T-helper 2 cell (primary cell): ENCODE data around the gene GCH1.
"Not testable (repeated sequence)": the region's sequence is repeated elsewhere in the genome, so short reads cannot be mapped to it uniquely, and the experiment has no call there.

Experiments used
- DNase-seq, 5 experiments: peaks; one replicate each; pipeline versions ENCODE4 v3.0.0 to v3.0.0-alpha.2; 2012 to 2022

The GCH1 gene

DNA sequence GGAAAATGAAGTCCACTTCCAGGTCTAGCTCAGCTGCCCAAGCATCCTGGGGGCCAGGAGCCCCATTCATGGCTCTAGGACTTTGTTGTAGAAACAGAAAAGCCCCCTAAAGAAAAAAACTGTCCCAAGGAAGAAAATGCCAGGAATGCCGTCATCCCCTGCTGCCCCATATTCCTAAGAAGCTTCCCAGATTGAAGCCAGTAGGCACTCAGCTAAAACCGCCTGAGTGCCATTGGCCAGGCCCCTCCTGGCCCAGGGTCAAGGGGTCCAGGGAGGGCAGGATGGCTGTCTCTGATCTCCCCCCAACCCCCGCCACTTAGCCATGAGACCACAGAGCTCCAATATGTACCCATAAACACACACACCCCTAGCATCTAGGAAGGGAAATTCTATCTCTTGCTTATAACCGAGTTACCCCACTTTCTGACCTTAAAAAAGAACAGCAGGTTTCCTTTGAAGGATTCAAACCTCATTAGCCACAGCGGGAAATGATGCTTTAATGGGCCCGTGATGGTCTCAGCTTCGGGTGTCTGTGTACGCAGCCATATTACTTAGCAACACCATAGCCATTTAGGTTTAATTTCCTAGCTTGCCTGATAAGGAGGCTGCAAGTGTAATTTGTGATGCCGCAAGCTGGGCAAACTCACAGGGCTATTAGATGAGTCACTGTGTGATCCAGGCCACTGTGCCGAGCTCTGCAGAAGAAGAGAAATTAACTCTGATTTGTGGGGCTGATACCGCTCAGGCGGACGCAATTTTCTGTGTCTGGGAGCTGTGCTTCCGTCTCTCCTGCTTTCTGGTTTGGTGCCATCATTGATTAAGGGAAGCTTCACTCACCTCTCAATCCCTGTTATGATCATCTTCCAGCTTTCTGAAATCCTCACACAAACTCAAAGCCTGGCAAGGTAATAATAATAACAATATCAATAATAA is 84.2 kb downstream of the GCH1 start:
- no peak for DNase-seq

- DNase-seq = no peak
Observed at GRCh38 chr14:54817506-54817905, 85.1 kb downstream of the GCH1 start.

DNA sequence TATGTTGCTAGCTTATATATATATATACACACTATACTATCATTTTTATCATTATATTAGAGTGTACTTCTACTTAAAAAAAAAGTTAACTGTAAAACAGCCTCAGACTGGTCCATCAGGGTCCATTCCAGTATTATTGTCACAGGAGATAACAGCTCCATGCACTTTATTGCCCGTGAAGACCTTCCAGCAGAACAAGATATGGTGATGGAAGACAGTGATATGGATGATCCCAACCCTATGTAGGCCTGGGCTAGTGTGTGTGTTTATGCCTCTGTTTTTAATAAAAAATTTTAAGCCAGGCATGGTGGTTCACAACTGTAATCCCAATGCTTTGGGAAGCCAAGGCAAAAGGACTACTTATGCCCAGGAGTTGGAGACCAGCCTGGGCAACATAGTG is 86.2 kb downstream of the GCH1 start:
- DNase-seq = no peak

GRCh38 chr14:54815515-54815914 is 87.1 kb downstream of the GCH1 start:
- no peak for DNase-seq

- DNase-seq = no peak
Observed at GRCh38 chr14:54815016-54815415, 87.6 kb downstream of the GCH1 start.

DNA sequence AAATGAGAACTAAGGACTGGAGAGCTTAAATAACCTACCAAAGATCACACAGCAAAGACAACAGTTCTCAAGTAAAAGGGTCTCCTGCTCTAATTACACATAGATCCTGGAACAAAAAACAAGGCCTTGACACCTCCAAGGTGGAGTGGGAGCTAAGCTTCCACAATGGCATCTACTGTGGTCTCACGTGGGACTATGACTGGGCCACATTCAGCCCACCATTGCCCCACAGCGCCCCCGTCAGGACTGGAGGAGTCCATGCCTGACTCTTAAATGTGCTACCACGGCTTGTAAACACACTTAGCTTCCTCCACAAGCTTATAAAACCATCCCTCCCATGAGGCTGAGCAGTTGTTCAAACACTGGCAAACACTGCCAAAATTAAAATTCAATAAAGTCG is 88.5 kb downstream of the GCH1 start:
- peak in 1 of 5 experiments; percentile 41 for DNase-seq

DNA sequence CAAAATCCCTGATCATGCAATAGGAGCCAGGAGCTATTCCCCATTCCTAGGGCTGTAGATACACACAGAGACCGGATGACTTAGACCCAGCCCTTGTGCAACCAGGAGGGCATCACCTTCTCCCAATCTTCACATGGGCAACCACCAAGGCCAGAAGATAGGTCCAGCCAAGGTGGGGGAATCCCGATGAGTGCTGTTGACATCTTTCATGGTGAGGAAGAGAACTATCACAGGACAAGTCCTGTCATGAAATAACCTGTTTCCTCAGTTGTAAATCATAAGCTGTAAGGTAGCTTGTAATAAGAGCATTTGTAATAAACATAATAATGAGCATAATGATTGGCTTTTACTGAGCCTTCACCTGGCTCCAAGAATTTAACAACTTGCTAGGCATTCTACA is 89.5 kb downstream of the GCH1 start:
- no peak for DNase-seq

DNA sequence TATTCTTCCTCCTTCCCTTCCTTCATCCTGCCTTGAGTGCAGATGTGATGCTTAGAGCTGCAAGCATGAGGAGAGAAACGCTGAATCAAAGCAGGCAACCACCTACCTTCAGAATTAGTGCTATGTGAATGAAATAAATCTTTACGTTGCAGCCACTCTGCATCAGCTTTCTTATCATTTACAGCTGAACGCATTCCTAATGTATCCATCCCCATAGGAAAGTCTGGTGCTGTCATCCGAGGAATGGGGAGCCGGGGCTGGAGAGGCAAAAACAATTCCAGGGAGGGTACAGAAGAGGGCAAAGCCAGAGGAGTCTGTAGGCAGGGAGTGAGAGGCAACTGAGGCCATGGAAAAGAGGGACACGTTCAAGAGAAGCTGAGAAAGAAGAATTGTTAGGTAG is 90.0 kb downstream of the GCH1 start:
- DNase-seq = no peak

GRCh38 chr14:54809767-54810166 is 92.9 kb downstream of the GCH1 start:
- DNase-seq = peak in 1 of 5 experiments; percentile 29

GRCh38 chr14:54808326-54809161 is 94.1 kb downstream of the GCH1 start:
- DNase-seq = no peak

- no peak for DNase-seq
Observed at GRCh38 chr14:54807881-54808280, 94.7 kb downstream of the GCH1 start.

DNA sequence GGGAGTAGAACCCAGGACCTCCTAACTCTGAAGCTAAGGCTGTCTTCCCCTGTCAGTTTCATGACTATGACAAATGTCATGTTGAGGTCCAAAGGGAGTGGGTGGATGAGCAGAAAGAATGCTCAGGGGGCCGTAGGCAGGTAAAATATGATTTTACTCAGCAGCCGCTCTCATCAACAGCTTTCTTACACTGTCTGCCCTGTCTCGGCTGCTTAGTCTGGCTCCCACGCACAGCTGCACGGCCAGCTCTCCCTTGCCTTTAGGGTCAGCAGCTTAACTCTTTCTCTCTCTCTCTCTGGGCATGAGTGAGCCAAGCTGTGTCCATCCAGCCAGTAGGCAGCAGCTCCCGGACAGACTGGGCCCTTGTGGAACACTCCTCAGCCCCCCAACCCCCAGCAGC is 95.2 kb downstream of the GCH1 start:
- DNase-seq = no peak

DNA sequence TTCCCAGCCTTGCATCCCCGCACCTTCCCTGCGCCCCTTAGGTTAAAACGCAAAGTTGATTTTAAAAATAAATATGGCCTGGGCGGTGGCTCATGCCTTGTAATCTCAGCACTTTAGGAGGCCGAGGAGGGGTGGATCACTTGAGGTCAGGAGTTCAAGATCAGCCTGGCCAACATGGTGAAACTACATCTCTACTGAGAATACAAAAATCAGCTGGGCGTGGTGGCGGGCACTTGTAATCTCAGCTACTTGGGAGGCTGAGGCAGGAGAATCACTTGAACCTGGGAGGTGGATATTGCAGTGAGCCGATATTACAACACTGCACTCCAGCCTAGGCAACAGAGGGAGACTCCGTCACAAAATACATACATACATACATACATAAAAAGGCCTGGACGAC is 96.0 kb downstream of the GCH1 start:
- no peak for DNase-seq

DNA sequence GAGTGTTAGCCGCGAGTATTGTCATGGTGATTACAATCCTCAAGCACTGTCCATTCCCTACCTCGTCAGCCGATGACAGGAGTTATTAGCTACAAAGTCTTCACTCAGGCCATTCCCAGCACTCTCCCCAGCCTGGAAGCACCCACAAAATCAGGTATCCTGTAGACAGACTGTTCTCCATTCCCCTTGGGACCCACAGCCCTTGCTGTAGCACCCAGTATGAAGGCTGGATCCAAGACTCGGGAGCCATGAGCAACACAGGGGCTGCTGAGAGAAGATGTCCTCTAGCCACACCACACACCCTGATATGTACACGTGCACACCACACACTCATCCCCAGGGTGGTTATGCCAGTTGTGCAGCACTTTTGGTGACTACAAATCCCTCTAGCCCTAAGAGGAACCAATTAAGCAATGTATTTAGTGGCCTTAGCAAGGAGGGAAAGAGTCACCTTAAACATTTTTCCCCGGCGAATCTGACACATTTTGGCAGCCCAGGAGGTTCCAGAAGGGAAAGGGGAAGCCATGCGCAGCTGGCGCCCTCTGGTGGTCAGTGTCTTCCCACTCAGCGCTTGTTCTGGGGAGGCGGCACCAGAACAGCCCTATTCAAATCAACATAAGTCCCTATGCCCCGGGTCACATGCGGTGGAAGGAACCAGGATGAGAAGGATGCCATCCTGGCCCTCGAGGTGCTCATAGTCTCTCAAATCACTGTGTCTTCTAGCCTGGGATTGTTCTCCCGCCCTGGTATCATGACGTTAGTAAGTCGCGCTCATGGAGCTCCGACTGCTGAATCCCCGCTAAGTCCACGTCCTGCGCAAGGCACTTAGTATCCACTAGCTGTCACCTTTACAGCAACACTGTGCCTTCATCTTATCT is 96.9 kb downstream of the GCH1 start:
- DNase-seq = peak; percentile 32 to 73 (median 55)

DNA sequence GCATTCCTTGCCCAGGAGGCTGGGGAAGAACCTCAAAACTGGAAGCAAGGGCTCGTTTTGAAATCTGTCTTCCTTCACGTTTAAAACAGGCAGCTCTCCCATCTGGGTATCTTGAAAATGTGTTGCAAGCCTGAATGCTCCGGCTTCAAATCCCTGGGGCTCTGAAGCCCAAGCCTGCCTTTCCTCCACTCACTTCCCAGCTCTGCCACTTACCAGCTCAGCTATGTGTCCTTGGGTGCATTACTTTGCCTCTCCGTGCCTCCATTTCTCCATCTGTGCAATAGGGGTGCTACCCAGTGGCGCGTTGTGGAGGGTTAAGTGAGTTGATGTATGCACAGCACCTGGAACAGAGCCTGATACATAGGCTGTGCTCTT is 97.6 kb downstream of the GCH1 start:
- DNase-seq = no peak

GRCh38 chr14:54804538-54805041 is 98.0 kb downstream of the GCH1 start:
- DNase-seq = no peak

DNA sequence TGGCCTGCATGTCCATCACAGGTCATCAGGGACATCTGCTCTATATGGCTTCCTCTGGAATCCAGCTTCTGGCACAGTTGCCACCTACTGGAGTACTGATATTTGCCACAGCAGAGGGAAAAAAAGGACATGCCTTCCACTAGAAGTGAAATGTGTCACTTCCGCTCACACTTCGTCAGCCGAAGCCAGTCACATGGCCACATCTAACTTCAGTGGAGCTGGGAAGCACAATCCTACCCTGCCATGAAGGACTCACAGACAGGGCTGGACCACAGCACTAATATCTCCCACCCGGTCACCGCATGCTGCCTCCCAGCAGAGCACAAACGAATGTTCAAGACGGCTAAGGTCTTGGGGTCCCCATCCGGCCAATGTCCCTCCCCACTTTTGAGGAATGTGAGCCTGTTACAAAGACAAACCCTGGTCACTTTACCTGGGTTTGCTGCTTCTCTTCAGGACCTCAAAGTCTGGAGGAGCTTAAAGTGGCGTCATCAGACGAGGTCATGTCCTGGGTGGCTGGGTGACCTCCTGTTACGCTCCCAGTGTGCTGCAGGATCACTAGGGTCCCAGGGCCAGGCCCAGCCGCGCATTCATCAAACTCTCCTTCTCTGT is 98.6 kb downstream of the GCH1 start:
- DNase-seq = no peak

DNA sequence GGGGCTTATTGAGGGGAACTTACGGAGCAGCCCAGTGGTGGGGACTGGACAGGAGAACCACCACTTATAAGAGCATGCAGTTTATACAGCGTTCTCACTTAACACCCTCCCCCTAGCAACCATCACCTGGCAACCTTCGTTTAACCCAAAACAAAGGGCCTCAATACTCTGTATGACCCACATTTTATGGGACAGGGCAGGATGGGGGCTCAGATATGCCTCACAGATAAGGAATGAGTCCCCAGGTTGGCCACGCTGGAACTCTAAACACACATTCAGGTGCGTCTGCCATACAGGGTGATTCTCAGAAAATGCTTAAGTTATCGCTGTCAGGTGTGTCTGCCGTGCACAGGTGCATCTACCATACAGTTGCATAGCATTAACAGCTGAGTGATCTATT is 99.2 kb downstream of the GCH1 start:
- DNase-seq = peak in 1 of 5 experiments; percentile 10

GRCh38 chr14:54801482-54801881 is 101.1 kb downstream of the GCH1 start:
- DNase-seq = not testable (repeated sequence)

DNA sequence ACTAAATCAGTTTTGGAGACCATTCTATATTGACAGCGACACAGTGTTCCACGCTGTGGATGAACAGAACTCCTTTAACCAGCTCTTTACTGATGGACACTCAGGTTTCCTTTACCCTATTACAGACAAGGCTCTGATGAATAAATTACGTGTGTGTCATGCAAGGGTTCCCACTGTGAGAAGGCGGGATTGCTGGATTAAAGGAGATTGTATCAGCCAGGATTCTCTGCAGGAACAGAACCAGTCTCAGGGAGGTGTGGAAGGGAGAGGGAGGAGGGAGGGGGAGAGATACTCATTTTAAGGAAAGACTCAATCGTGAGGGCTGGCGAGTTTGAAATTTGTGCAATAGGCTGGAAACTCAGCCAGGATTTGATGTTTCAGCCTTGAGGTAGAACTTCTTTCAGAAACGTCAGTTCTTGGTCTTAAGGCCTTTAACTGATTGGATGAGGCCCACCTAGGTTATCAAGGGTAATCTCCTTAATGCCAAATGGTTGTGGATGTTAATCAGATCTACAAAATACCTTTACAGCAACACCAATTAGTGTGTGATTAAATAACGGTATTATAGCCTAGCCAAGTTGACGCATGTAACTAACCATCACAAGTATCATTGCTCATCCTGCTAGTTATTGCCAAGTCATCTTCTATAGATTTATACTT is 104.0 kb downstream of the GCH1 start:
- DNase-seq = no peak

GRCh38 chr14:54797986-54798385 is 104.6 kb downstream of the GCH1 start:
- no peak for DNase-seq

- no peak for DNase-seq
Observed at GRCh38 chr14:54797556-54797955, 105.1 kb downstream of the GCH1 start.
